ENCODE measurements around the gene OR8D4.

The OR8D4 gene

GRCh38 chr11:123924027-123924426, 22.1 kb downstream of the OR8D4 start:
- TF ChIP-seq, protein P1, sequence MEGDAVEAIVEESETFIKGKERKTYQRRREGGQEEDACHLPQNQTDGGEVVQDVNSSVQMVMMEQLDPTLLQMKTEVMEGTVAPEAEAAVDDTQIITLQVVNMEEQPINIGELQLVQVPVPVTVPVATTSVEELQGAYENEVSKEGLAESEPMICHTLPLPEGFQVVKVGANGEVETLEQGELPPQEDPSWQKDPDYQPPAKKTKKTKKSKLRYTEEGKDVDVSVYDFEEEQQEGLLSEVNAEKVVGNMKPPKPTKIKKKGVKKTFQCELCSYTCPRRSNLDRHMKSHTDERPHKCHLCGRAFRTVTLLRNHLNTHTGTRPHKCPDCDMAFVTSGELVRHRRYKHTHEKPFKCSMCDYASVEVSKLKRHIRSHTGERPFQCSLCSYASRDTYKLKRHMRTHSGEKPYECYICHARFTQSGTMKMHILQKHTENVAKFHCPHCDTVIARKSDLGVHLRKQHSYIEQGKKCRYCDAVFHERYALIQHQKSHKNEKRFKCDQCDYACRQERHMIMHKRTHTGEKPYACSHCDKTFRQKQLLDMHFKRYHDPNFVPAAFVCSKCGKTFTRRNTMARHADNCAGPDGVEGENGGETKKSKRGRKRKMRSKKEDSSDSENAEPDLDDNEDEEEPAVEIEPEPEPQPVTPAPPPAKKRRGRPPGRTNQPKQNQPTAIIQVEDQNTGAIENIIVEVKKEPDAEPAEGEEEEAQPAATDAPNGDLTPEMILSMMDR (IDR thresholded peaks at IDR 0.05; ENCODE audit: control insufficient read depth, extremely low read depth, insufficient read depth): no peak
- H3K4me3 ChIP-seq (ENCODE audit: low read depth, low read length): no peak overlapping the region
- DNase-seq (ENCODE audit: low read depth): no peak

DNA sequence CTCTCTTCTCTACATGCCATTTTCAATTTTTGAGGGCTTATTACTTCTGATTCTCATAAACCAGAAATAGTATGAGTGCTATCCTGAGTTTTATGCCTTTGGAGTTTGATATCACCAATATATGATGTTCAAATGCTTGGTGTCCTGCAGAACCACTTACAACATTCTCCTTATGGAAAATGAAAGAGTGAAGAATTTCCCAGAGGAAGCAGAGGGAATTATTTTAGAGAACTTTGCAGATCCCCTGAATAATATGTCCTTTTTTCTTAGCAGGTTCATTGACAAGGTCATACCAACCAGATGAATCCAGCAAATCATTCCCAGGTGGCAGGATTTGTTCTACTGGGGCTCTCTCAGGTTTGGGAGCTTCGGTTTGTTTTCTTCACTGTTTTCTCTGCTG, 37.4 kb downstream of the OR8D4 start, which contains the start of gene OR4D5:
TSS of gene OR4D5 (plus strand) at position 301 of the 400 bp plus-strand sequence. CDS start at position 301, 0 bp downstream.
- TF ChIP-seq, protein P1 (IDR thresholded peaks at IDR 0.05; ENCODE audit: control insufficient read depth, extremely low read depth, insufficient read depth): no peak
- H3K4me3 ChIP-seq (ENCODE audit: low read depth, low read length): no peak within 1 kb of the TSS
- DNase-seq (ENCODE audit: low read depth): no peak

- no peak overlapping the region for H3K4me3 ChIP-seq (ENCODE audit: low read depth, low read length)
- DNase-seq (ENCODE audit: low read depth): no peak
- TF ChIP-seq, protein P1 (IDR thresholded peaks at IDR 0.05; ENCODE audit: control insufficient read depth, extremely low read depth, insufficient read depth): no peak
Observed at GRCh38 chr11:123942413-123942812, 40.4 kb downstream of the OR8D4 start.

DNA sequence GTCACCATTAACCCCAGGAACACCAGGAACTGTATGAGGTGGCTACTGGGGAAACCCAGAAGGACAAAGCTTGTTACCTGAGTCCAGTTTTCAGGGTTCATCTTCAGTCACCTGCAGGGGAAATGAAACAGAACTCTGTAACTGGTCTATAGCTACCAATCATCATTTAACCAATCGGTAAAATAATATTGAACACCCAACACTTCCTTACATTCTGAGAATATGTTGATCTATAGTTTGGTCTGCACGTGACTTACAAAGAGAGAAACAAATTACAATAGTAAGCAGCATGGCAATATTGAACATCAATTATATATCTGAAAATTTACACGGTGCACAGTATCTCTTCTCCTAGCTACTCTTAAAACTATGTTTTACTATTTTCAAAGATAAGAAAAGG, 41.8 kb downstream of the OR8D4 start, which contains the start of gene OR6T1:
TSS of gene OR6T1 (minus strand) at position 101 of the 400 bp plus-strand sequence. CDS start at position 101, 0 bp downstream.
- TF ChIP-seq, protein P1 (IDR thresholded peaks at IDR 0.05; ENCODE audit: control insufficient read depth, extremely low read depth, insufficient read depth): no peak
- H3K4me3 ChIP-seq (ENCODE audit: low read depth, low read length): no peak within 1 kb of the TSS
- DNase-seq (ENCODE audit: low read depth): no peak

- TF ChIP-seq, protein P1 (IDR thresholded peaks at IDR 0.05; ENCODE audit: control insufficient read depth, extremely low read depth, insufficient read depth): no peak
- H3K4me3 ChIP-seq (ENCODE audit: low read depth, low read length): no peak overlapping the region
- no peak for DNase-seq (ENCODE audit: low read depth)
Observed at GRCh38 chr11:123945132-123945531, 43.2 kb downstream of the OR8D4 start.

DNA sequence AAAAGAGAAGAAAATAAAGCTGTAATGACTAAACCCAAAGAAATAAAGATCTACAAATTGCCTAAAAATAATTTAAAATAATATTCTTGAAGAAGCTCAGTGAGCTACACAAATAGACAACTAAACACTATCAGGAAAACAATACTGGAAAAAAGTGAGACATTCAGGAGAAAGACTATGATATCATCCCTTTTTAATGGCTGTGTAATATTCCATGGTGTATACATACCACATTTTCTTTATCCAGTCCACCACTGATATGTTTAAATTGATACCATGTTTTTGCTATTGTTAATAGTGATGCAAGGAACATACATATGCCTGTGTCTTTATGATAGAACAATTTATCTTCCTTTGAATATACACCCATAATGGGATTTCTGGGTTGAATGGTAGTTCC, 54.8 kb downstream of the OR8D4 start:
- no peak for DNase-seq (ENCODE audit: low read depth)
- TF ChIP-seq, protein P1 (IDR thresholded peaks at IDR 0.05; ENCODE audit: control insufficient read depth, extremely low read depth, insufficient read depth): no peak
- H3K4me3 ChIP-seq (ENCODE audit: low read depth, low read length): no peak overlapping the region

Measured in LNCaP clone FGC (cell line).